GF-D8 (cell line): ENCODE results near the gene S100A6.
"Not testable (repeated sequence)": the region's sequence is repeated elsewhere in the genome, so short reads cannot be mapped to it uniquely, and the experiment has no call there.

Experiments used
- DNase-seq: peaks from one replicate; lab custom pipeline; 2025; lab: John Stamatoyannopoulos, UW

S100A6 gene

GRCh38 chr1:153563991-153564390 lies 28.2 kb upstream of the S100A6 start:
- no peak for DNase-seq

- no peak for DNase-seq
Observed at GRCh38 chr1:153563483-153563901, 27.7 kb upstream of the S100A6 start.

- not testable (repeated sequence) for DNase-seq
Observed at GRCh38 chr1:153562021-153562420, 26.2 kb upstream of the S100A6 start.

- no peak for DNase-seq
Observed at GRCh38 chr1:153561466-153561985, 25.7 kb upstream of the S100A6 start.

- no peak for DNase-seq
Observed at GRCh38 chr1:153560771-153561465, 25.1 kb upstream of the S100A6 start.

- no peak for DNase-seq
Observed at GRCh38 chr1:153560241-153560640, 24.4 kb upstream of the S100A6 start.

GRCh38 chr1:153557877-153558276 lies 22.1 kb upstream of the S100A6 start:
- no peak for DNase-seq

- no peak for DNase-seq
Observed at GRCh38 chr1:153556348-153556747, 20.6 kb upstream of the S100A6 start.

GRCh38 chr1:153553830-153554541 lies 18.2 kb upstream of the S100A6 start:
- DNase-seq, result no peak

- DNase-seq, result no peak
Observed at GRCh38 chr1:153553096-153553495, 17.3 kb upstream of the S100A6 start.

- no peak for DNase-seq
Observed at GRCh38 chr1:153552335-153552734, 16.5 kb upstream of the S100A6 start.

GRCh38 chr1:153550827-153551500 lies 15.2 kb upstream of the S100A6 start:
- peak; percentile 18 for DNase-seq

GRCh38 chr1:153550398-153550758 lies 14.6 kb upstream of the S100A6 start:
- no peak for DNase-seq

- DNase-seq, result no peak
Observed at GRCh38 chr1:153549741-153550397, 14.1 kb upstream of the S100A6 start.

GRCh38 chr1:153548722-153549688 lies 13.2 kb upstream of the S100A6 start, which contains the start of gene S100A3:
TSS of gene S100A3 (minus strand) at chr1:153549258. CDS start at chr1:153548485, 773 bp downstream.
- no peak for DNase-seq

- DNase-seq, result no peak
Observed at GRCh38 chr1:153547560-153548551, 12.1 kb upstream of the S100A6 start.

- DNase-seq, result no peak
Observed at GRCh38 chr1:153546796-153547559, 11.2 kb upstream of the S100A6 start.

GRCh38 chr1:153546371-153546770 lies 10.6 kb upstream of the S100A6 start:
- DNase-seq, result no peak
